Pancreas (tissue), 10 donors: ENCODE measurements around the gene DYNLRB1. TPM values are rescaled to one million over a fixed set of nuclear protein-coding genes. Genes with fewer than 3 reads are reported as not detected.

Experiments
- ATAC-seq, 4 donors: fragments of 200-7000 bp; cut with Tn5 transposase; one replicate each; pipeline versions ENCODE4 v1.8.0 to v1.9.1; 2020; ENCODE audit warnings: mild to moderate bottlenecking in 4 of 4, moderate library complexity in 4 of 4
- DNase-seq, 6 donors: peaks; one replicate each; pipeline ENCODE4 v3.0.0-alpha.2; 2020
- FAIRE-seq: peaks from 2 replicates; lab custom pipeline; 2012; peaks lifted over from hg19 to GRCh38; lab: Jason Lieb, UNC
- H3K27ac ChIP-seq, 4 donors: fragments of 200-600 bp; sonication (generic); 1 replicate in 3 of 4; 2 replicates in 1 of 4; pipeline versions ENCODE4 v1.5.0 to v1.8.0; 2020
- H3K27me3 ChIP-seq, 4 donors: fragments of 200-600 bp; one replicate each; pipeline ENCODE4 v1.8.0; 2021
- H3K36me3 ChIP-seq, 3 donors: fragments of 200-600 bp; sonication (generic) in 1 of 3; one replicate each; pipeline versions ENCODE4 v1.5.0 to v1.8.0; 2020 to 2021
- H3K4me1 ChIP-seq, 3 donors: fragments of 200-600 bp; one replicate each; pipeline ENCODE4 v1.8.0; 2021
- H3K4me3 ChIP-seq, 4 donors: fragments of 200-600 bp; sonication (generic) in 2 of 4; one replicate each; pipeline versions ENCODE4 v1.5.0 to v1.8.0; 2020 to 2021
- H3K9me3 ChIP-seq, 4 donors: fragments of 200-600 bp; one replicate each; pipeline ENCODE4 v1.8.0; 2021
- CTCF ChIP-seq, 4 donors: fragments of 200-600 bp; sonication (generic) in 3 of 4; IDR thresholded peaks; one replicate each; pipeline versions ENCODE4 v1.5.0 to v1.8.0; 2021; ENCODE audit warnings: antibody characterized with exemption in 4 of 4
- WGBS, 2 donors: extraction: QIAGEN DNeasy Blood & Tissue Kit; methylation state at CpG; one replicate each; pipeline ENCODE4 v1.1.7; 2013; 5-methylcytosine and 5-hydroxymethylcytosine counted together
- intact Hi-C, 3 donors: fragments of 100-400 bp; cut with DNase I; formaldehyde crosslinking; loops; one replicate each; pipeline versions ENCODE4 v1.11.1 to v1.14.2; 2022
- polyA plus RNA-seq, 2 donors: library from polyadenylated mRNA; stranded (reverse); fragments of 200-250 nt; gene quantifications; one replicate each; pipeline ENCODE4 v1.2.3, GENCODE V29; 2013
- total RNA-seq, 6 donors: library from RNA; stranded (reverse); fragmentation: NEBNext Ultra II Directional in 4 of 6; extraction: Animal tissue kit (Norgen Biotek cat#: 25700) in 4 of 6; gene quantifications; one replicate each; pipeline versions ENCODE4 v1.2.1 to v1.2.4, GENCODE V29; 2021 to 2023
- donor health status: healthy with polysubstance abuse.
- donor health status: DM: no; HTN: no; CAD: no; lungs with moderate emphysema.
- donor health status: DM: no; HTN: no; CAD: no.
- donor health status: control.
- donor health status: control.
- donor health status: Bipolar disorder and iron deficiency.
- donor health status: DM: yes; HTN: yes; CAD: no.
- donor health status: DM: no; HTN: no; CAD: no.
- donor health status: DM: no; HTN: no; CAD: no.
- donor health status: DM: yes; HTN: yes; CAD: no.

The DYNLRB1 gene
- total and polyA plus RNA-seq, 8 donors: 26.9 to 178 (median 41.6) TPM

DNA sequence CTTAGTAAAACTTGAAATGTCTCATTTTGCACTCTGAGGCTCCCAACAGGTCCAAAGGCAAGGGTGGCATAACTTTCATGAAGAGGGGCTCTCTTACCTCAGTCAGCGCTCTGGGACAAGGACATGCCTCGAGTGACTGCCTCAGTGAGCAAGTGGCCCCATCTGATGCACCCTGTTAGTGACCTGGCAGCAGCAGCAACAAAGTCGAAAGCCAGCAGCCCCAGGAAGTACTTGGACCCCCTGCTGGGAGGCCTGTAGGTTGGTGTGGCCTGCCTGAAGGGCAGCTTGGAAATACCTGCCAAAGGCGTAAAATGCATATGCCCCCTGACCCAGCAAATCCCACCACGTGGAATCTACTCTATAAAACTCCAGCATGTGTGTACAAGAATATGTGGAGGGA lies 55.5 kb downstream of the DYNLRB1 start:
- Histone ChIP-seq H3K27me3 (no peaks in the 10 kb centered on the region), H3K4me1 (no peaks in the 10 kb centered on the region), H3K36me3 (no peaks in the 10 kb centered on the region), H3K9me3 (no peaks in the 10 kb centered on the region), H3K4me3 (no peak overlapping the region), H3K27ac (no peak overlapping the region)
- FAIRE-seq (no peak), DNase-seq (no peak), ATAC-seq (no peak)
- intact Hi-C loops: no loop called here
- no peak for TF ChIP-seq CTCF (IDR thresholded peaks at IDR 0.05)
- 85 to 87% methylated on average over 5 of the region's 5 CpGs for WGBS, 2 donors

- Histone ChIP-seq H3K9me3 (no peaks in the 10 kb centered on the region), H3K36me3 (no peaks in the 10 kb centered on the region), H3K27me3 (no peaks in the 10 kb centered on the region), H3K4me1 (no peaks in the 10 kb centered on the region), H3K27ac (no peak overlapping the region), H3K4me3 (no peak overlapping the region)
- DNase-seq (no peak), ATAC-seq (no peak), FAIRE-seq (no peak)
- intact Hi-C loops: no loop called here
- TF ChIP-seq CTCF (IDR thresholded peaks at IDR 0.05): no peak
- 92 to 95% methylated on average over 7 of the region's 7 CpGs for WGBS, 2 donors
These were observed 57.5 kb downstream of the DYNLRB1 start for GRCh38 chr20:34573541-34574300.

DNA sequence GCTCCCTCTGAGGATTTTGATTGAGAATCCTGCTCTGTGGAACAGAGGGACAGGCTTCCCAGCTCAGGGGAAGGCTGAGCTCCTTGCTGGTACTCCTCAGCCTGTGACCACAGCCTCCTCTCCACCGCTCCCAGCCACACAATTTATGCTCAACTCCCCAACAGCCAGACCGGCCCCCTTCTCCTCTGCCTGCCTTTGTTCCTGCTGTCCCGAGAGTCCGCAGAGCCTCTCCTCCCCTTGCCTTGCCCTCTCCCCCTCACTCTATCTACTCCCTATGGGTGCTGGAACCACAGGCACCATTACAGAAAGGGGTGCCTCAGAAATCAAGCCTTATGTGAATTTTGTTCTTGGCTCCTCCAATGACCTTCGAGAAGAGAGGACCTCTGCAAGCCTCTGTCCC lies 58.2 kb downstream of the DYNLRB1 start:
- no peaks in the 10 kb centered on the region for H3K9me3 ChIP-seq
- 94 to 95% methylated on average over 5 of the region's 5 CpGs for WGBS, 2 donors
- FAIRE-seq (no peak), DNase-seq (no peak), ATAC-seq (no peak)
- intact Hi-C loops: no loop called here
- no peaks in the 10 kb centered on the region for H3K27me3 ChIP-seq
- TF ChIP-seq CTCF (IDR thresholded peaks at IDR 0.05): no peak
- no peak overlapping the region for H3K4me3 ChIP-seq
- no peak overlapping the region for H3K27ac ChIP-seq
- H3K4me1 ChIP-seq: no peaks in the 10 kb centered on the region
- H3K36me3 ChIP-seq: no peaks in the 10 kb centered on the region

DNA sequence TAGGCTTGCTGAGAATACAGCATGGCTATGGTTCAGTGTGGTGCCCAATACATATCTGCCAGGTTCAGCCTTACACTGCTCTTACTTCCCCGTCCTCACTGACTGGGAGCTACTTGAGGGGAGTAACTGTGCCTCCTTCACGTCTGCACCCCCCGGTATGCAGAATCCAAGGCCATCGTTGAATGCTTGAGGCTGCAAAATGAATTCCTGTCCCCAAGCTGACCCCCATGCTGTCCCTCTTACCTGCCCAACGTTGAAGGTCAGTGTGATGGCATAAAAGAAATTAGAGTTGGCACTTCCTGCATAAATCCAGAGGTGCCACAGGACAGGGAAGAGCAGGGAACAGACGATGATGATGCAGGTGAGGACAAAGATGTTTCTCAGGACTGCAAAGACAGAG lies 58.6 kb downstream of the DYNLRB1 start:
- Histone ChIP-seq H3K27me3 (no peaks in the 10 kb centered on the region), H3K4me3 (no peak overlapping the region), H3K27ac (no peak overlapping the region), H3K4me1 (no peaks in the 10 kb centered on the region), H3K9me3 (no peaks in the 10 kb centered on the region), H3K36me3 (no peaks in the 10 kb centered on the region)
- FAIRE-seq: no peak
- ATAC-seq: no peak
- DNase-seq: no peak
- 83 to 85% methylated on average over 6 of the region's 6 CpGs for WGBS, 2 donors
- no peak for TF ChIP-seq CTCF (IDR thresholded peaks at IDR 0.05)
- intact Hi-C loops: no loop called here

- no peak for TF ChIP-seq CTCF (IDR thresholded peaks at IDR 0.05)
- Histone ChIP-seq H3K36me3 (no peaks in the 10 kb centered on the region), H3K27me3 (no peaks in the 10 kb centered on the region), H3K27ac (no peak overlapping the region), H3K9me3 (no peaks in the 10 kb centered on the region), H3K4me1 (no peaks in the 10 kb centered on the region), H3K4me3 (no peak overlapping the region)
- intact Hi-C loops: no loop called here
- WGBS, 2 donors: 88 to 92% methylated on average over 5 of the region's 5 CpGs
- no peak for ATAC-seq
- DNase-seq: no peak
- no peak for FAIRE-seq
These were observed 59.0 kb downstream of the DYNLRB1 start for GRCh38 chr20:34575271-34575670.
